GM18907 (cell line): ENCODE data around the gene SMIM8.
"Not testable (repeated sequence)": the region's sequence is repeated elsewhere in the genome, so short reads cannot be mapped to it uniquely, and the experiment has no call there.

Experiments used
- ATAC-seq: cut with Tn5 transposase; IDR thresholded peaks from one replicate; pipeline ENCODE4 v1.9.1; 2021; ENCODE audit warnings: mild to moderate bottlenecking, moderate library complexity; ENCODE audit not compliant: unreplicated experiment

SMIM8 gene

GRCh38 chr6:87322304-87323212 is at the start of gene SMIM8:
SMIM8 (plus strand) TSS chr6:87322588; CDS start chr6:87337032, 14,444 bp downstream.
- peak; percentile 100 for ATAC-seq

- no peak for ATAC-seq
Measured at GRCh38 chr6:87274660-87275274, 47.6 kb upstream of the SMIM8 start.

GRCh38 chr6:87276624-87277023 is 45.8 kb upstream of the SMIM8 start:
- ATAC-seq, result no peak

GRCh38 chr6:87277123-87277522 is 45.3 kb upstream of the SMIM8 start:
- no peak for ATAC-seq

GRCh38 chr6:87279196-87279595 is 43.2 kb upstream of the SMIM8 start:
- ATAC-seq, result no peak

- ATAC-seq, result no peak
Measured at GRCh38 chr6:87281426-87281825, 41.0 kb upstream of the SMIM8 start.

- no peak for ATAC-seq
Measured at GRCh38 chr6:87282743-87283142, 39.6 kb upstream of the SMIM8 start.

- ATAC-seq, result no peak
Measured at GRCh38 chr6:87283461-87283860, 38.9 kb upstream of the SMIM8 start.

- no peak for ATAC-seq
Measured at GRCh38 chr6:87287251-87287650, 35.1 kb upstream of the SMIM8 start.

GRCh38 chr6:87289571-87289970 is 32.8 kb upstream of the SMIM8 start:
- ATAC-seq, result no peak

- no peak for ATAC-seq
Measured at GRCh38 chr6:87291883-87292282, 30.5 kb upstream of the SMIM8 start.

GRCh38 chr6:87293526-87293925 is 28.9 kb upstream of the SMIM8 start:
- ATAC-seq, result no peak

GRCh38 chr6:87297119-87297518 is 25.3 kb upstream of the SMIM8 start:
- ATAC-seq, result no peak

GRCh38 chr6:87301277-87301676 is 21.1 kb upstream of the SMIM8 start:
- ATAC-seq, result not testable (repeated sequence)

- ATAC-seq, result no peak
Measured at GRCh38 chr6:87308970-87309369, 13.4 kb upstream of the SMIM8 start.

- no peak for ATAC-seq
Measured at GRCh38 chr6:87312860-87313259, 9.5 kb upstream of the SMIM8 start.

GRCh38 chr6:87315071-87315470 is 7.3 kb upstream of the SMIM8 start:
- no peak for ATAC-seq

GRCh38 chr6:87319271-87319987 is 3.0 kb upstream of the SMIM8 start:
- ATAC-seq, result no peak

- ATAC-seq, result not testable (repeated sequence)
Measured at GRCh38 chr6:87323880-87324279, 1.5 kb downstream of the SMIM8 start.

GRCh38 chr6:87330961-87331360 is 8.6 kb downstream of the SMIM8 start:
- ATAC-seq, result no peak

GRCh38 chr6:87333033-87333432 is 10.6 kb downstream of the SMIM8 start:
- no peak for ATAC-seq
